ENCODE data around the gene S100A1. TPM values are rescaled to one million over a fixed set of nuclear protein-coding genes. Genes with fewer than 3 reads are reported as not detected.
A peak's percentile ranks its signal among the peaks of the same experiment; 100 is the strongest.

Gene S100A1
- total and polyA plus RNA-seq, 9 donors, result 3.0 to 9.5 (median 6.0) TPM

DNA sequence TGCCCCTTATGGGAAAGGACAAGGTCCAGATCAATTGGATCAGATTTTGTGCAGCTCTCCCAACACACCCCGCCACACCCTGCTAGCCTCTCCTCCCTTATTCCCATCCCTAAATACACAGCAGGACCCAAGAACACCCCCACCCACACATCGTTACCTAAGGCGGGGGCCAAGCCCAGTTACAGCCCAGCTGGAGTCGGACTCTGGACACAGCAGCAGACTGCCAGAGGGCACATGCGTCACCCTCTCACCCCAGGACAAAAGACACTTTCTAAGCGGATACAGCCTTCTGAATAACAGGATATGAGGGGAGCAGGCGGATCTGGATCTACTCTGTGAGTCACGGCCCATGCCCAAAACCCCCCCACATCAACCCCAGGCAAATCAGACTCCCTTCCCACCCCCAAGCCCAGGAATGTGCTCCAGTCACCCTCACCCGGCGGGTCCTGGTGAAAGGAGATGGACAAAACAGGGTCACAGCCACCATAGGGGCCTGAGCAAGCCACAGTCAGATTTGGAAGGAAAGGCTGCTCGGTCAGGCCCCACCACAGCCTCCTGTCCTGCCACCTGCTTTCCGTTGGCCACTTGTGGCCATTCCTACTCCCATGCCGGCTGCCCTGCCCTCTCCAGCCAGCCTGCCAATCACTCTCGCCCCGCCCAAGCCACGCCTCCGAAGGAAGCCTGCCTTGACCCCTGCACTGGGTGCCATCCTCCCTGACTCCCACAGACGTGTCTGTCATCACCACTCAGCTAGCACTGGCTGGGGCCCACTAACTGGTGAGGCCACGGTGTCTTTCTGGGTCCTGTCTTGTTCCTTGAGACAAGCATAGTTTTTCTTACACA lies 19.3 kb upstream of the S100A1 start:
- no peaks in the 10 kb centered on the region for H3K9me3 ChIP-seq (replicated peaks; ENCODE audit: control insufficient read depth, low read depth, low read length)
- H3K27ac ChIP-seq (ENCODE audit: low read length), result peak overlapping the region; percentile 88
- H3K4me3 ChIP-seq (ENCODE audit: low read length), result peak overlapping the region; percentile 25
- H3K36me3 ChIP-seq (ENCODE audit: control insufficient read depth, insufficient read depth, low read length), result peaks cover 15% of the 10 kb centered on the region
- peak; percentile 54 for DNase-seq
- no peaks in the 10 kb centered on the region for H3K27me3 ChIP-seq (ENCODE audit: control insufficient read depth, insufficient read depth, low read length)
- H3K4me1 ChIP-seq (ENCODE audit: control insufficient read depth, insufficient read depth, low read length), result peaks cover 51% of the 10 kb centered on the region
- 56% methylated on average over 14 of the region's 19 CpGs for WGBS (ENCODE audit: insufficient coverage)

DNA sequence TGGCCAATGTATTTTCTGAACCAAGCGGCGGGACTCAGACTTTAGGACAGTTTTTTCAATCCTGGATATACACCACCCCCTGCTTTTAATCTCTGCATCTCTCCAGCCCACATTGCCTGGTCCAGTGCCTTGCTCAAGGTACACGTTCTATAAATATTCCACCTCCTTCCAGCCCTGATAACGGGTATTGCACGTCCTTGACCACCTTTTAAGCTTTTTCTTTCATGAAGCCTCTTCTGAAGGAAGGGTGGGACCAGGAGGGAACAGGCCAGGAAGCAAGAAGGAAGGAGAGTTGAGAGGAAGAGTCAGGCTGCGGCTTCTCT lies 18.7 kb upstream of the S100A1 start:
- no peaks in the 10 kb centered on the region for H3K27me3 ChIP-seq (ENCODE audit: control insufficient read depth, insufficient read depth, low read length)
- peaks cover 15% of the 10 kb centered on the region for H3K36me3 ChIP-seq (ENCODE audit: control insufficient read depth, insufficient read depth, low read length)
- peak overlapping the region; percentile 88 for H3K27ac ChIP-seq (ENCODE audit: low read length)
- 64% methylated on average over 2 of the region's 6 CpGs for WGBS (ENCODE audit: insufficient coverage)
- H3K4me3 ChIP-seq (ENCODE audit: low read length), result no peak overlapping the region
- no peak for DNase-seq
- H3K4me1 ChIP-seq (ENCODE audit: control insufficient read depth, insufficient read depth, low read length), result peaks cover 51% of the 10 kb centered on the region
- no peaks in the 10 kb centered on the region for H3K9me3 ChIP-seq (replicated peaks; ENCODE audit: control insufficient read depth, low read depth, low read length)

DNA sequence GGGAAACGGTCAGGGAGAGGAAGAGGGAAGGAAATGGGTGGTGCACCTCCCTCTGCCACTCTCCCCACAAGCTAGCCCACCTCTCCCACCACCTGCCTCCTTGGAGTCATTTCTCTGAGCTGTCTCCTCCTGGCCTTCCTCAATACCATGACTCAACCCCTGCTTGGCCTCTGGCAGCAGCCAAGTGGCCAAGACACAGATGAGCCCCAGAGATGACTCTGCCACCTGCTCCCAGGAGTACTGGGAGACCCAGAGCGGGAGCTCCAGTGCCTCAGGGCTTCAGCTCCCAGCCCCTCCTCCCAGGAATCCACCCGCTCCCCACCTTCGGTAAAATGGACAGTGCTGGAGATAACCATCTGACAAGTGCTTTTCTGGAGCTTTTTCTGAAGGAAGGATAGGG lies 17.9 kb upstream of the S100A1 start:
- 50% methylated on average over 1 of the region's 4 CpGs for WGBS (ENCODE audit: insufficient coverage)
- Histone ChIP-seq H3K9me3 (replicated peaks; ENCODE audit: control insufficient read depth, low read depth, low read length) (no peaks in the 10 kb centered on the region), H3K36me3 (ENCODE audit: control insufficient read depth, insufficient read depth, low read length) (peaks cover 15% of the 10 kb centered on the region), H3K27ac (ENCODE audit: low read length) (peak overlapping the region; percentile 24), H3K4me1 (ENCODE audit: control insufficient read depth, insufficient read depth, low read length) (peaks cover 51% of the 10 kb centered on the region), H3K27me3 (ENCODE audit: control insufficient read depth, insufficient read depth, low read length) (no peaks in the 10 kb centered on the region), H3K4me3 (ENCODE audit: low read length) (no peak overlapping the region)
- DNase-seq, result no peak

DNA sequence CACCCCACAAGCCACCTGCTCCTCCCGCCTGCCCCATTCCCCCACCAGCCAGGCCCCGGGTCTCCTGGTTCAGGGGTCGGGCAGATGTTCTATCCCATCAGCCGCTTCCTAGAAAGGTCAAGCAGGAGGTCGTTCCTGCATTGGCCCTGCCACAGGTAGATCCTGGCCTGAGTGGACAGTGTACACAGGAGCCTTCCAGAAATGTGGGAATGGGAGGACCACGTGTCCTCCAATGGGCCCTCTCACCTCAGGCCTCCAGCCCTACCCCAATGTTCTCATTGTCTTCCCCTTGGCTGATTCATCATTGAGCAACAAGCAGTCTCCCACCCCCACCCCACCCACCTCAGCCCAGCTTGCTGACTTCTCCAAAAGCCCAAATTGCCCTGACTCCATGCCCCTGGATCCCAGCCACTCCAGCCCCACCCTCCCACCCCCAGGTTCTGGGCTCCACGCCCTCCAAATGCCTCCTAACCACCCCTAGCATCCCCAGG lies 17.4 kb upstream of the S100A1 start:
- H3K36me3 ChIP-seq (ENCODE audit: control insufficient read depth, insufficient read depth, low read length), result peaks cover 13% of the 10 kb centered on the region
- no peaks in the 10 kb centered on the region for H3K9me3 ChIP-seq (replicated peaks; ENCODE audit: control insufficient read depth, low read depth, low read length)
- peaks cover 51% of the 10 kb centered on the region for H3K4me1 ChIP-seq (ENCODE audit: control insufficient read depth, insufficient read depth, low read length)
- WGBS (ENCODE audit: insufficient coverage), result 76% methylated on average over 5 of the region's 7 CpGs
- H3K4me3 ChIP-seq (ENCODE audit: low read length), result no peak overlapping the region
- no peaks in the 10 kb centered on the region for H3K27me3 ChIP-seq (ENCODE audit: control insufficient read depth, insufficient read depth, low read length)
- no peak overlapping the region for H3K27ac ChIP-seq (ENCODE audit: low read length)
- DNase-seq, result no peak

DNA sequence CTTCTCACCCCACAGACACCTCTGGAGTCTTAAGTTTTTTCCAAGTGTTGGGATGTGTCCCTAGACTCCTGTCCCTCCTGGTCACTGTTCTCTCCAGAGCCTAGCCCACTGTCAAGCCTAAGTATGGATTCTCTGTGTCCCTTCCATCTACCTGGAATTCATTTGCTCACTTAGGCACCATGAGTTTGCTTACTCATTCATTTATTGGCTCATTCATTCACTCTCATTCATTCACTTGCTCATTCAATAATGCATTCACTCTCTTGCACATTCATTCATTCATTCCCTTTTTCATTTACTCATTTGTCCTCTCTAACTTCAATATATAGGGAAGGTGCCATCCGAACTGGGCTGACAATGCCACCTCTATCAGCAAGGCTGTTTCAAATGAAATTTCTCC lies 16.9 kb upstream of the S100A1 start:
- DNase-seq, result no peak
- H3K27ac ChIP-seq (ENCODE audit: low read length), result no peak overlapping the region
- H3K4me1 ChIP-seq (ENCODE audit: control insufficient read depth, insufficient read depth, low read length), result peaks cover 56% of the 10 kb centered on the region
- peaks cover 12% of the 10 kb centered on the region for H3K36me3 ChIP-seq (ENCODE audit: control insufficient read depth, insufficient read depth, low read length)
- no peak overlapping the region for H3K4me3 ChIP-seq (ENCODE audit: low read length)
- 67% methylated on average over 1 of the region's 1 CpG for WGBS (ENCODE audit: insufficient coverage)
- no peaks in the 10 kb centered on the region for H3K27me3 ChIP-seq (ENCODE audit: control insufficient read depth, insufficient read depth, low read length)
- no peaks in the 10 kb centered on the region for H3K9me3 ChIP-seq (replicated peaks; ENCODE audit: control insufficient read depth, low read depth, low read length)

DNA sequence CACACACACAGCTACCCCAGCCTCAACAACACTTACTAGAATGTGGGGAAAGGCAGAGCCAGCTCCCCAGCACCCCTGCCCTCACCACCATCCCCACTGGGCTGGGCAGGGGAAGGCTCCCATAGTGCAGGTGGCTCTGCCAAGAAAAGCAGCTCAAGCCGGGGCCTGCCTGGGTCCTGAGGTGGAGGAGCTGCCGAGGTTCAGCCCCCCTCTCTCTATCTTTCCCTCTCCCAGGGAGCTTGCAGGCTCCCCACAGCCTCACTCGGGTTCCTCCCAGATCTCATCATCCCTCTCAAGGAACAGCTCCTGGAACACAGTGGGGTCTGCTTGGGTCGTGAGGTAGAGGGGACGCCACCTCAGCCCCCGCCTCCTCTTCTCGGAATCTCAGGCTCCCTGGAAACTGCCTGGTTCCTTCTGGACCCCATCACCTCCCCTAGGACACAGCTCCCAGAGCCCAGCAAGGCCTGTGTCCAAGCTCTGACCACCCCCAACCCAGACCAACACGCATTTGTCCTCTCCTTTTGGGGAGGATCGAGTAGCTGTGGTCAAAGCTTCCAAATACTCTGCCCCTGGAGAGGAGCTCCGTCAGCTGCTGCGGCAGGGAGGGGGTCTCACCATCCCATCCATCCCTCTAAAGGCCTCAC lies 16.0 kb upstream of the S100A1 start:
- Histone ChIP-seq H3K27ac (ENCODE audit: low read length) (peak overlapping the region; percentile 84), H3K4me3 (ENCODE audit: low read length) (peak overlapping the region; percentile 60), H3K36me3 (ENCODE audit: control insufficient read depth, insufficient read depth, low read length) (peaks cover 7% of the 10 kb centered on the region), H3K4me1 (ENCODE audit: control insufficient read depth, insufficient read depth, low read length) (peaks cover 65% of the 10 kb centered on the region), H3K27me3 (ENCODE audit: control insufficient read depth, insufficient read depth, low read length) (no peaks in the 10 kb centered on the region), H3K9me3 (replicated peaks; ENCODE audit: control insufficient read depth, low read depth, low read length) (no peaks in the 10 kb centered on the region)
- 35% methylated on average over 2 of the region's 11 CpGs for WGBS (ENCODE audit: insufficient coverage)
- peak; percentile 60 for DNase-seq

DNA sequence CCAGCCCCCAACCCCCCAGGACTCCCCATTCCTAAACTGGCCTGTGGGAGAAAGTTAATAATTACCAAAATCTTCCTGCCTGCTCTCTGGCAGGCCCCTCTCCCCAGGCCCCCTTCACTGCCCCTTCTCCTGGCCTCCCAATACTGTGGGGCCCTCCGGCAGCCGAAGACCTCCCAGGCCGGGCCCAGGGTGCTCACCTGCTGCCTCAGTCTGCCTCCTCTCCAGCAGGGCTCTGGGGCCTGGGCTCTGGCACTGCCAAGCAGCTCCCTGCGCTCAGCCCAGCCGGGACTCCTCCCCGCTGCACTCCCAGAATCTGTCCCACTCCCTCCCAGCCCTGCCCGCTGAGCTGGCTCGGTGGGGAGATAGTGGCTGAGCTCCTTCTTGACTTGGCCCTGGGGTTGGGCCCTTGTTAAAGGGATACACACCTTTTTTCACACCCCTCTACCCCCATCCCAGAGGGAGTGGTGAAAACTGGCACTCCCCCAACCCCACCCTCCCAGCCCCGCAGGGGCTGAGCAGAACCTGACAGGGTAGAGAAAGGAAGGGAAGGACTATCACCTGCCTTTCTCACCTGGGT lies 15.4 kb upstream of the S100A1 start, which contains the start of gene S100A16:
S100A16 (minus strand) TSS at position 383 of the 577 bp plus-strand sequence. CDS start 4,986 bp downstream, outside the sequence.
- Histone ChIP-seq H3K4me1 (ENCODE audit: control insufficient read depth, insufficient read depth, low read length) (peaks cover 67% of the 10 kb centered on the region), H3K4me3 (ENCODE audit: low read length) (peak within 1 kb of the TSS; percentile 60)
- peak; percentile 78 for DNase-seq

DNA sequence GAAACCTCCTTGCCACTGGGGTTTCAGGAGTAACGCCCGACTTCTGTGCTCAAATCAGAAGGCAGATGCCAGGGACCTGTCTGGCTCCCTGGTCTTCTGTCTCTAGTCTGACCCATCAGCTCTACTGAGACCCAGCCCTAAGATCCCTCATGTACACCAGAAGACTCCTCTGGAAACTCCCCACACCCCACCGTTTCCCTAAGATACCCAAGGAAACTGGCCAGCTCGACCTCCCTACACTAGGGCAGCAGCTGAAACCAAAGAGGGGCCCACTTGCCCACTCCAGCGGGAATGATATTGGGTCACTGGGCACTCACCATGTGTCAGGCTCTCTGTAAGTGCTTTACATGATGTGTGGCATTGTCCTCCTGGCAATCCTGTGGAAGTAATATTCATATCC lies 14.8 kb upstream of the S100A1 start:
- H3K9me3 ChIP-seq (replicated peaks; ENCODE audit: control insufficient read depth, low read depth, low read length), result no peaks in the 10 kb centered on the region
- H3K4me1 ChIP-seq (ENCODE audit: control insufficient read depth, insufficient read depth, low read length), result peaks cover 63% of the 10 kb centered on the region
- H3K27me3 ChIP-seq (ENCODE audit: control insufficient read depth, insufficient read depth, low read length), result no peaks in the 10 kb centered on the region
- WGBS (ENCODE audit: insufficient coverage), result 76% methylated on average over 3 of the region's 5 CpGs
- no peak overlapping the region for H3K27ac ChIP-seq (ENCODE audit: low read length)
- H3K4me3 ChIP-seq (ENCODE audit: low read length), result no peak overlapping the region
- no peaks in the 10 kb centered on the region for H3K36me3 ChIP-seq (ENCODE audit: control insufficient read depth, insufficient read depth, low read length)
- no peak for DNase-seq

More for the DNA sequence above, 15.4 kb upstream of the S100A1 start, which contains the start of gene S100A16:
- Histone ChIP-seq H3K27ac (ENCODE audit: low read length) (peak within 1 kb of the TSS; percentile 84), H3K27me3 (ENCODE audit: control insufficient read depth, insufficient read depth, low read length) (no peaks in the 10 kb centered on the region), H3K36me3 (ENCODE audit: control insufficient read depth, insufficient read depth, low read length) (peaks cover 2% of the 10 kb centered on the region), H3K9me3 (replicated peaks; ENCODE audit: control insufficient read depth, low read depth, low read length) (no peaks in the 10 kb centered on the region)
- 3% methylated on average over 4 of the region's 9 CpGs for WGBS (ENCODE audit: insufficient coverage)

DNA sequence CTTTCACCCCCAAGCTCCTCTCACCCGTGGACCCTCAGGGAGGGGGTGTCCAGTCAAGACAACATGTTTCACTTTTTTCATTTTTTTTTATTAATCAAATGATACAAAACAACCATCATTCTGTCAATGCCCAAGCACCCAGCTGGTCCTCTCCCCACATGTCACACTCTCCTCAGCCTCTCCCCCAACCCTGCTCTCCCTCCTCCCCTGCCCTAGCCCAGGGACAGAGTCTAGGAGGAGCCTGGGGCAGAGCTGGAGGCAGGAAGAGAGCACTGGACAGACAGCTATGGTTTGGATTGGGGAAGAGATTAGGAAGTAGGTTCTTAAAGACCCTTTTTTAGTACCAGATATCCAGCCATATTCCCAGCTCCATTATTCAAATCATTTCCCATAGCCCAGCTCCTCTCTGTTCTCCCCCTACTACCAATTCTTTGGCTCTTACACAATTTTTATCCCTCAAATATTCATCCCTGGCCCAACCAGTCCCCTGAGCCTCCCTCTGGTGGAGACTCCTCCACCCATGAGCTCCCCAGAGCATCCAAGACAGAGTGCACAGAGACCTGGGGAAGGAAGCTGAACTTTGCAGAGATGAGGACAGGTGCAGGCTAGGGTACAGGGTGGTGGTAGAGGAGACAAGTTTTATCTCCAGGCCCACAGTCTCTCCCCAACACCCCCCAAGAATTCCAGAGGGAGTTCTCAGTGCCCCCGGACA lies 13.9 kb upstream of the S100A1 start:
- 69% methylated on average over 2 of the region's 2 CpGs for WGBS (ENCODE audit: insufficient coverage)
- Histone ChIP-seq H3K9me3 (replicated peaks; ENCODE audit: control insufficient read depth, low read depth, low read length) (no peaks in the 10 kb centered on the region), H3K4me3 (ENCODE audit: low read length) (no peak overlapping the region), H3K27ac (ENCODE audit: low read length) (no peak overlapping the region), H3K27me3 (ENCODE audit: control insufficient read depth, insufficient read depth, low read length) (no peaks in the 10 kb centered on the region), H3K4me1 (ENCODE audit: control insufficient read depth, insufficient read depth, low read length) (peaks cover 54% of the 10 kb centered on the region), H3K36me3 (ENCODE audit: control insufficient read depth, insufficient read depth, low read length) (peaks cover 9% of the 10 kb centered on the region)
- DNase-seq, result no peak
